HCEC 1CT (cell line): ENCODE measurements around the gene CDPF1.
A peak's percentile ranks its signal among the peaks of the same experiment; 100 is the strongest.

Source experiments
- DNase-seq: peaks from one replicate; pipeline ENCODE4 v3.0.0-alpha.2; 2017

Gene CDPF1

GRCh38 chr22:46250035-46250782 lies at the start of gene CDPF1:
Gene CDPF1, minus strand, starts transcription at chr22:46250293. Its CDS starts 2,009 bp downstream, at chr22:46248284.
- DNase-seq = peak; percentile 77

- DNase-seq = no peak
Measured at GRCh38 chr22:46299101-46299500, 49.0 kb upstream of the CDPF1 start.

GRCh38 chr22:46297151-46297812 lies 47.2 kb upstream of the CDPF1 start:
- peak; percentile 55 for DNase-seq

GRCh38 chr22:46296257-46297150 lies 46.4 kb upstream of the CDPF1 start, which contains the start of gene GTSE1:
Gene GTSE1, plus strand, starts transcription at chr22:46296870. Its CDS starts 531 bp downstream, at chr22:46297401.
- DNase-seq = peak; percentile 96

- DNase-seq = no peak
Measured at GRCh38 chr22:46295277-46295971, 45.3 kb upstream of the CDPF1 start.

GRCh38 chr22:46294784-46295183 lies 44.7 kb upstream of the CDPF1 start:
- DNase-seq = no peak

GRCh38 chr22:46293577-46294260 lies 43.6 kb upstream of the CDPF1 start:
- no peak for DNase-seq

- DNase-seq = no peak
Measured at GRCh38 chr22:46292732-46293131, 42.6 kb upstream of the CDPF1 start.

- no peak for DNase-seq
Measured at GRCh38 chr22:46292173-46292572, 42.1 kb upstream of the CDPF1 start.

- DNase-seq = no peak
Measured at GRCh38 chr22:46290843-46291785, 41.0 kb upstream of the CDPF1 start.

GRCh38 chr22:46290121-46290842 lies 40.2 kb upstream of the CDPF1 start:
- DNase-seq = no peak

- no peak for DNase-seq
Measured at GRCh38 chr22:46289244-46289891, 39.3 kb upstream of the CDPF1 start.

- DNase-seq = no peak
Measured at GRCh38 chr22:46288846-46289243, 38.8 kb upstream of the CDPF1 start.

GRCh38 chr22:46287873-46288751 lies 38.0 kb upstream of the CDPF1 start:
- DNase-seq = no peak

- DNase-seq = no peak
Measured at GRCh38 chr22:46286941-46287872, 37.1 kb upstream of the CDPF1 start.

- no peak for DNase-seq
Measured at GRCh38 chr22:46286006-46286405, 35.9 kb upstream of the CDPF1 start.
